HL-60 (cell line): ENCODE data around the gene BBS4.

ENCODE experiments used
- CTCF ChIP-seq: IDR thresholded peaks from one replicate; pipeline ENCODE4 v1.5.1; 2011; ENCODE audit warnings: low read length, control low read depth, inconsistent platforms; ENCODE audit not compliant: insufficient read depth
- GABPA ChIP-seq: IDR thresholded peaks from 2 replicates; pipeline ENCODE4 v1.6.1; 2012; ENCODE audit warnings: low read depth
- POLR2AphosphoS5 ChIP-seq: IDR thresholded peaks from 2 replicates; pipeline ENCODE4 v1.6.1; 2012; ENCODE audit warnings: low read depth
- REST ChIP-seq: IDR thresholded peaks from 2 replicates; pipeline ENCODE4 v1.6.1; 2012; ENCODE audit warnings: low read depth; ENCODE audit not compliant: insufficient replicate concordance

GRCh38 chr15:72766780-72767179, 80.8 kb downstream of the BBS4 start:
- TF ChIP-seq CTCF (no peak), POLR2AphosphoS5 (no peak), REST (no peak), GABPA (no peak)
